HepG2 (cell line): ENCODE data around the gene MRPS31. TPM values are rescaled to one million over a fixed set of nuclear protein-coding genes. Genes with fewer than 3 reads are reported as not detected.

Experiments used
- CSRNP1 ChIP-seq: sonication (generic); formaldehyde crosslinking; IDR thresholded peaks from 2 replicates; pipeline ENCODE4 v1.8.1; 2023; ENCODE audit warnings: mild to moderate bottlenecking, missing genetic modification reagents
- FOXC1 ChIP-seq: sonication (generic); formaldehyde crosslinking; IDR thresholded peaks from 2 replicates; pipeline ENCODE4 v1.8.0; 2022; ENCODE audit warnings: mild to moderate bottlenecking, missing genetic modification reagents, borderline replicate concordance
- FOXP1 ChIP-seq, 2 experiments: fragments of 450-650 bp in 1 of 2; IDR thresholded peaks; 2 replicates each; pipeline ENCODE4 v1.6.1; 2017 to 2018; ENCODE audit warnings: antibody characterized with exemption in 1 of 2
- GTF3A ChIP-seq: sonication (generic); formaldehyde crosslinking; conservative IDR thresholded peaks from 2 replicates; pipeline ENCODE4 v1.4.0; 2020; ENCODE audit warnings: mild to moderate bottlenecking, missing genetic modification reagents
- HOXA3 ChIP-seq: sonication (generic); formaldehyde crosslinking; IDR thresholded peaks from 2 replicates; pipeline ENCODE4 v1.5.0; 2020; ENCODE audit warnings: missing genetic modification reagents
- JUNB ChIP-seq: sonication (generic); formaldehyde crosslinking; IDR thresholded peaks from 2 replicates; pipeline ENCODE4 v1.8.0; 2022; ENCODE audit warnings: missing genetic modification reagents, mild to moderate bottlenecking, borderline replicate concordance
- MIXL1 ChIP-seq: IDR thresholded peaks from 2 replicates; pipeline ENCODE4 v1.6.1; 2016
- POLR2G ChIP-seq: fragments of 200-400 bp; formaldehyde crosslinking; IDR thresholded peaks from 2 replicates; pipeline ENCODE4 v1.6.1; 2018; ENCODE audit warnings: mild to moderate bottlenecking, low read depth, low read length, moderate library complexity
- RCOR2 ChIP-seq: IDR thresholded peaks from 2 replicates; pipeline ENCODE4 v1.6.1; 2016; ENCODE audit warnings: missing biosample characterization, missing genetic modification reagents
- RXRB ChIP-seq: IDR thresholded peaks from 2 replicates; pipeline ENCODE4 v1.6.1; 2016; ENCODE audit warnings: borderline replicate concordance, missing genetic modification reagents, missing compliant biosample characterization
- TAF1 ChIP-seq: sonication (generic); formaldehyde crosslinking; IDR thresholded peaks from 2 replicates; pipeline ENCODE4 v1.4.0; 2020; ENCODE audit warnings: missing genetic modification reagents
- TFAP4 ChIP-seq: sonication (generic); IDR thresholded peaks from 2 replicates; pipeline ENCODE4 v1.6.1; 2016; ENCODE audit warnings: low read depth, borderline replicate concordance
- TGIF2 ChIP-seq: IDR thresholded peaks from 2 replicates; pipeline ENCODE4 v1.6.1; 2016; ENCODE audit warnings: control low read depth, missing compliant biosample characterization
- THAP11 ChIP-seq: IDR thresholded peaks from 2 replicates; pipeline ENCODE4 v1.6.1; 2016; ENCODE audit warnings: missing biosample characterization, missing genetic modification reagents
- THRA ChIP-seq: sonication (generic); formaldehyde crosslinking; IDR thresholded peaks from 2 replicates; pipeline ENCODE4 v1.4.0; 2020; ENCODE audit warnings: missing genetic modification reagents, borderline replicate concordance
- ZBTB33 ChIP-seq: sonication (generic); formaldehyde crosslinking; IDR thresholded peaks from 2 replicates; pipeline ENCODE4 v1.4.0; 2020; ENCODE audit warnings: missing genetic modification reagents
- ZMYM2 ChIP-seq: sonication (generic); formaldehyde crosslinking; IDR thresholded peaks from 2 replicates; pipeline ENCODE4 v1.8.0; 2022; ENCODE audit warnings: mild to moderate bottlenecking, missing genetic modification reagents
- ZNF24 ChIP-seq: fragments of 450-650 bp; IDR thresholded peaks from 2 replicates; pipeline ENCODE4 v1.6.1; 2017; ENCODE audit warnings: antibody characterized with exemption, mild to moderate bottlenecking
- ZNF556 ChIP-seq: sonication (generic); formaldehyde crosslinking; IDR thresholded peaks from 2 replicates; pipeline ENCODE4 v1.4.0; 2020; ENCODE audit warnings: mild to moderate bottlenecking, missing genetic modification reagents, borderline replicate concordance
- ZNF691 ChIP-seq: sonication (generic); formaldehyde crosslinking; IDR thresholded peaks from 2 replicates; pipeline ENCODE4 v1.4.0; 2020; ENCODE audit warnings: missing genetic modification reagents, low read depth, mild to moderate bottlenecking, borderline replicate concordance
- ZNF816 ChIP-seq: sonication (generic); formaldehyde crosslinking; IDR thresholded peaks from 2 replicates; pipeline ENCODE4 v1.8.0; 2022; ENCODE audit warnings: missing genetic modification reagents, mild to moderate bottlenecking, borderline replicate concordance
- ZSCAN5A ChIP-seq: sonication (generic); formaldehyde crosslinking; IDR thresholded peaks from 2 replicates; pipeline ENCODE4 v1.8.0; 2022; ENCODE audit warnings: mild to moderate bottlenecking, missing genetic modification reagents, borderline replicate concordance
- ZSCAN9 ChIP-seq: IDR thresholded peaks from 2 replicates; pipeline ENCODE4 v1.6.1; 2016; ENCODE audit warnings: borderline replicate concordance
- polyA plus RNA-seq, 8 experiments: library from polyadenylated mRNA; depleted of rRNA in 3 of 8; stranded (reverse) in 7 of 8; unstranded in 1 of 8; fragments of >200 nt; fragmentation: Illumina TruSeq in 4 of 8; extraction: Trizol in 4 of 8; gene quantifications; 2 replicates each; pipeline versions ENCODE4 v1.2.1 to v1.2.3, GENCODE V29; 2011 to 2016; ENCODE audit warnings: low read depth in 4 of 8, missing spikeins in 1 of 8, mixed read lengths in 1 of 8; ENCODE audit not compliant: insufficient read depth in 1 of 8
- total RNA-seq, 5 experiments: library from RNA; depleted of rRNA; stranded (reverse); fragments of >200 nt; fragmentation: Illumina TruSeq; extraction: Trizol; gene quantifications; 2 replicates each; pipeline ENCODE4 v1.2.3, GENCODE V29; 2016; ENCODE audit warnings: low read depth in 1 of 5

The MRPS31 gene
- total and polyA plus RNA-seq, 2 of the 13 experiments (the other 11 are each of a cell fraction or from before 2014, with no cell fraction given), result 23.7 to 34.1 TPM

GRCh38 chr13:40786568-40786996 lies 15.6 kb upstream of the MRPS31 start (continued):
- TF ChIP-seq CSRNP1, result no peak
- TF ChIP-seq FOXC1 (CRISPR knock-in tag), result 0 out of 2 replicates have a peak, but pooled peaks have one; percentile 21
- peak; percentile 83 for TF ChIP-seq RCOR2 (CRISPR knock-in tag)
- no peak for TF ChIP-seq ZNF816 (CRISPR knock-in tag)
- TF ChIP-seq GTF3A, result no peak
- no peak; the same call in 1 of the 2 replicates for TF ChIP-seq ZBTB33 (CRISPR knock-in tag)
- 0 out of 2 replicates have a peak, but pooled peaks have one; percentile 41 for TF ChIP-seq MIXL1 (CRISPR knock-in tag)
- TF ChIP-seq FOXP1 (IDR thresholded peaks at IDR 0.05), result no peak
- peak; percentile 91 for TF ChIP-seq FOXP1 (CRISPR knock-in tag; IDR thresholded peaks at IDR 0.05)
- peak; percentile 73; the same call in 1 of the 2 replicates for TF ChIP-seq ZNF556
- peak; percentile 58; the same call in 1 of the 2 replicates for TF ChIP-seq HOXA3 (CRISPR knock-in tag)
- TF ChIP-seq THAP11 (CRISPR knock-in tag), result peak; percentile 64
- peak; percentile 77 for TF ChIP-seq POLR2G
- peak; percentile 12; the same call in 1 of the 2 replicates for TF ChIP-seq ZSCAN5A (CRISPR knock-in tag)
- TF ChIP-seq ZNF691, result peak; percentile 99
- peak; percentile 62; the same call in 1 of the 2 replicates for TF ChIP-seq ZSCAN9
- peak; percentile 14; the same call in 1 of the 2 replicates for TF ChIP-seq TFAP4
- TF ChIP-seq TGIF2 (CRISPR knock-in tag), result peak; percentile 56; the same call in 1 of the 2 replicates
- TF ChIP-seq TAF1 (CRISPR knock-in tag), result peak; percentile 37; the same call in 1 of the 2 replicates
- peak; percentile 77 for TF ChIP-seq JUNB (CRISPR knock-in tag)
- peak; percentile 83 for TF ChIP-seq ZNF24
- peak; percentile 88; the same call in 1 of the 2 replicates for TF ChIP-seq ZMYM2
- TF ChIP-seq RXRB (CRISPR knock-in tag), result peak; percentile 98
- peak; percentile 99 for TF ChIP-seq THRA (CRISPR knock-in tag)
